ENCODE measurements around the gene RSPH9.

DNA sequence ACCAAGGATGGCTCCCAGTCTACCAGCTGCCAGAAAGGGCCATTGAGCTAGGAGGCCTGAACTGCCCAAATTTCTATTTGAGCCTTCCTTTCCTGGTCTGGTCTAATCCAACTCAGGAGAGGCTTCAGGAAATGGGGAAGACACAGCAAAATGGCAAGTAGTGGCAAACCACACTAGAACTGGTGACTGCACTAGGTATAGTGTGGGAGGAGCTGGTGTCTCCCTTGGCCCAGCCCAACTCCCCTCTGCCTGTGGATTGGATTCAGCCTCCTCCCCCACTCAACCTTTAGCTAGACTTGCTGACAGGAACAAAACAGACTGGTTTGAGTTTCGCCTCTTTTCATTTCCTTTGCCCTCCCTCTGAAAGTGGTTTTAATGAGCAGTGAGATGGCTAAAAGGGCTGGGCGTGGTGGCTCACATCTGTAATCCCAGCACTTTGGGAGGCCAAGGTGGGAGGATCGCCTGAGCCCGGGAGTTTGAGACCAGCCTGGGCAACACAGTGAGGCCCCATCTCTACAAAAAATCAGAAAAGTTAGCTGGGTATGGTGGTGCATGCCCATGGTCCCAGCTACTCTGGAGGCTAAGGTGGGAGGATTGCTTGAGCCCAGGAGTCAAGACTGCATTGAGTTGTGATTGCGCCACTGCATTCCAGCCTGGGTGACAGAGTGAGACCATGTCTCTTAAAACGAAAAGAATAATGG lies 25.2 kb downstream of the RSPH9 start:
- TF ChIP-seq, protein P1, sequence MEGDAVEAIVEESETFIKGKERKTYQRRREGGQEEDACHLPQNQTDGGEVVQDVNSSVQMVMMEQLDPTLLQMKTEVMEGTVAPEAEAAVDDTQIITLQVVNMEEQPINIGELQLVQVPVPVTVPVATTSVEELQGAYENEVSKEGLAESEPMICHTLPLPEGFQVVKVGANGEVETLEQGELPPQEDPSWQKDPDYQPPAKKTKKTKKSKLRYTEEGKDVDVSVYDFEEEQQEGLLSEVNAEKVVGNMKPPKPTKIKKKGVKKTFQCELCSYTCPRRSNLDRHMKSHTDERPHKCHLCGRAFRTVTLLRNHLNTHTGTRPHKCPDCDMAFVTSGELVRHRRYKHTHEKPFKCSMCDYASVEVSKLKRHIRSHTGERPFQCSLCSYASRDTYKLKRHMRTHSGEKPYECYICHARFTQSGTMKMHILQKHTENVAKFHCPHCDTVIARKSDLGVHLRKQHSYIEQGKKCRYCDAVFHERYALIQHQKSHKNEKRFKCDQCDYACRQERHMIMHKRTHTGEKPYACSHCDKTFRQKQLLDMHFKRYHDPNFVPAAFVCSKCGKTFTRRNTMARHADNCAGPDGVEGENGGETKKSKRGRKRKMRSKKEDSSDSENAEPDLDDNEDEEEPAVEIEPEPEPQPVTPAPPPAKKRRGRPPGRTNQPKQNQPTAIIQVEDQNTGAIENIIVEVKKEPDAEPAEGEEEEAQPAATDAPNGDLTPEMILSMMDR (IDR thresholded peaks at IDR 0.05): no peak
- TF ChIP-seq POLR2AphosphoS5 (IDR thresholded peaks at IDR 0.05; ENCODE audit: low read depth, low read length): no peak; the same call in 1 of the 2 replicates
- TF ChIP-seq, protein P2, sequence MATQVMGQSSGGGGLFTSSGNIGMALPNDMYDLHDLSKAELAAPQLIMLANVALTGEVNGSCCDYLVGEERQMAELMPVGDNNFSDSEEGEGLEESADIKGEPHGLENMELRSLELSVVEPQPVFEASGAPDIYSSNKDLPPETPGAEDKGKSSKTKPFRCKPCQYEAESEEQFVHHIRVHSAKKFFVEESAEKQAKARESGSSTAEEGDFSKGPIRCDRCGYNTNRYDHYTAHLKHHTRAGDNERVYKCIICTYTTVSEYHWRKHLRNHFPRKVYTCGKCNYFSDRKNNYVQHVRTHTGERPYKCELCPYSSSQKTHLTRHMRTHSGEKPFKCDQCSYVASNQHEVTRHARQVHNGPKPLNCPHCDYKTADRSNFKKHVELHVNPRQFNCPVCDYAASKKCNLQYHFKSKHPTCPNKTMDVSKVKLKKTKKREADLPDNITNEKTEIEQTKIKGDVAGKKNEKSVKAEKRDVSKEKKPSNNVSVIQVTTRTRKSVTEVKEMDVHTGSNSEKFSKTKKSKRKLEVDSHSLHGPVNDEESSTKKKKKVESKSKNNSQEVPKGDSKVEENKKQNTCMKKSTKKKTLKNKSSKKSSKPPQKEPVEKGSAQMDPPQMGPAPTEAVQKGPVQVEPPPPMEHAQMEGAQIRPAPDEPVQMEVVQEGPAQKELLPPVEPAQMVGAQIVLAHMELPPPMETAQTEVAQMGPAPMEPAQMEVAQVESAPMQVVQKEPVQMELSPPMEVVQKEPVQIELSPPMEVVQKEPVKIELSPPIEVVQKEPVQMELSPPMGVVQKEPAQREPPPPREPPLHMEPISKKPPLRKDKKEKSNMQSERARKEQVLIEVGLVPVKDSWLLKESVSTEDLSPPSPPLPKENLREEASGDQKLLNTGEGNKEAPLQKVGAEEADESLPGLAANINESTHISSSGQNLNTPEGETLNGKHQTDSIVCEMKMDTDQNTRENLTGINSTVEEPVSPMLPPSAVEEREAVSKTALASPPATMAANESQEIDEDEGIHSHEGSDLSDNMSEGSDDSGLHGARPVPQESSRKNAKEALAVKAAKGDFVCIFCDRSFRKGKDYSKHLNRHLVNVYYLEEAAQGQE (IDR thresholded peaks at IDR 0.05; ENCODE audit: insufficient read depth in 1 of 2, low read depth in 2 of 2, low read length in 1 of 2): no peak
- no peak for TF ChIP-seq SIN3A (IDR thresholded peaks at IDR 0.05; ENCODE audit: borderline replicate concordance, insufficient read depth, low read depth, low read length)
